Measurements from ENCODE around the gene KCNAB1.

The KCNAB1 gene

DNA sequence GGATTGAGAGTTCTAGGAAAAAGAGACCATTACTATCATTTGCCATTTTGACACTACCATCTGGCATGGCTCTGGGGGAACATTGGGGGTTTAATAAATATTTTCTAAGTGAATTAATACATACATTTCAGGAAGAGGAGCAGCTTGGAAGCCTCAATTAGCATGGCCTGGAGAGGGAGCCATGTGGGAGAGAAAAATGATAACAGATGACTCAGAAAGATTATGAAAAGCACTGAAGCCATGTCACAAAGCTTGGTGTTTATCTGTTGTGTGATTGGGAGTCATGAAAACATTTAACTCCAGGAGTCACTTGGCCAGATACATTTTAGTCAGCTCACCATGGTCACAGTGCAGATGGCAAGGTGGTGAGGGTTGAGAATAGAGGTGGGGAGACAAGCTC is 313.5 kb downstream of the KCNAB1 start:
- Histone ChIP-seq H3K9me3 (ENCODE audit: control insufficient read depth, low read length) (no peaks in the 10 kb centered on the region), H3K18ac (ENCODE audit: low read depth in 1 of 2, low read length in 2 of 2) (no peak overlapping the region), H3K9ac (ENCODE audit: low read length) (no peak overlapping the region), H2AK5ac (ENCODE audit: low read length, severe bottlenecking) (no peak overlapping the region), H4K8ac (ENCODE audit: low read length) (no peak overlapping the region), H2BK15ac (ENCODE audit: low read depth, poor library complexity, severe bottlenecking) (no peak overlapping the region), H3K4me1 (ENCODE audit: control insufficient read depth, insufficient read depth, low read depth, low read length) (no peaks in the 10 kb centered on the region), H3K27ac (ENCODE audit: low read length, poor library complexity, severe bottlenecking) (no peak overlapping the region), H2BK120ac (ENCODE audit: low read depth, low read length) (no peak overlapping the region), H3K14ac (ENCODE audit: low read length in 2 of 2) (no peak overlapping the region), H3K4me2 (ENCODE audit: low read length, poor library complexity, severe bottlenecking) (no peak overlapping the region), H2AFZ (ENCODE audit: low read depth, low read length) (no peak overlapping the region), H2BK5ac (ENCODE audit: low read depth, low read length, poor library complexity, severe bottlenecking) (no peak overlapping the region), H4K91ac (ENCODE audit: low read length) (no peak overlapping the region), H3K4me3 (ENCODE audit: insufficient read depth in 1 of 2, low read depth in 1 of 2, low read length in 2 of 2) (no peak overlapping the region), H3K79me1 (replicated peaks; ENCODE audit: low read length, poor library complexity, severe bottlenecking) (no peaks in the 10 kb centered on the region), H3K36me3 (ENCODE audit: control insufficient read depth in 1 of 2, insufficient read depth in 2 of 2, low read depth in 1 of 2, low read length in 2 of 2) (no peaks in the 10 kb centered on the region), H2BK12ac (ENCODE audit: low read length in 2 of 2) (no peak overlapping the region), H3K23ac (ENCODE audit: low read length in 2 of 2) (no peak overlapping the region), H3K27me3 (ENCODE audit: control insufficient read depth in 1 of 2, insufficient read depth in 1 of 2, low read length in 2 of 2) (peaks cover 0 to 8% of the 10 kb centered on the region in 2 experiments), H3K4ac (ENCODE audit: low read depth in 1 of 2, low read length in 2 of 2) (no peak overlapping the region)
- peak; percentile 45 for DNase-seq

DNA sequence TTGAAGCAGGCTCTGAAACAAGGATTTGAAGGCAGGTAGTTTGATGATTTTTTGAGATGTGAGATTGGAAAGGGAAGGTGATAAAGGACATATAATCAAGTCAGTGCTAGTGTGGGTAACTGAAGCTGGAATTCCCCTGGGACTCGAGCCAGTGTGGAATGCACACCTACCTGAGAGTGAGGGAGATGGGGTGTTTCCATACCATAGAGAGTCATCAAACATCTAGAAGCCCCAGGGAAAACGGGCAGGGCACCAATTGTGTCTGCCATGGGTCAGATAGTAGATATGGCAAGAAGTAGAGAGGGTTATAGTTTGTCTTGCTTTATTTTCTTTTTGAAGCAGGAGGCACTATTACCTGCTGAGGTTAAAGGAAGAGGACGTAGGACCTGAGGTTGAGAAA is 314.5 kb downstream of the KCNAB1 start:
- H3K36me3 ChIP-seq (ENCODE audit: control insufficient read depth in 1 of 2, insufficient read depth in 2 of 2, low read depth in 1 of 2, low read length in 2 of 2) = no peaks in the 10 kb centered on the region
- H3K18ac ChIP-seq (ENCODE audit: low read depth in 1 of 2, low read length in 2 of 2) = no peak overlapping the region
- H3K9ac ChIP-seq (ENCODE audit: low read length) = no peak overlapping the region
- H4K8ac ChIP-seq (ENCODE audit: low read length) = no peak overlapping the region
- H2AK5ac ChIP-seq (ENCODE audit: low read length, severe bottlenecking) = no peak overlapping the region
- no peaks in the 10 kb centered on the region for H3K9me3 ChIP-seq (ENCODE audit: control insufficient read depth, low read length)
- H2BK15ac ChIP-seq (ENCODE audit: low read depth, poor library complexity, severe bottlenecking) = no peak overlapping the region
- H2BK5ac ChIP-seq (ENCODE audit: low read depth, low read length, poor library complexity, severe bottlenecking) = no peak overlapping the region
- H4K91ac ChIP-seq (ENCODE audit: low read length) = no peak overlapping the region
- no peak overlapping the region for H3K4me3 ChIP-seq (ENCODE audit: insufficient read depth in 1 of 2, low read depth in 1 of 2, low read length in 2 of 2)
- WGBS = 60% methylated on average over 3 of the region's 3 CpGs
- no peak overlapping the region for H2BK120ac ChIP-seq (ENCODE audit: low read depth, low read length)
- no peak overlapping the region for H2AFZ ChIP-seq (ENCODE audit: low read depth, low read length)
- no peak for DNase-seq
- no peak overlapping the region for H3K4ac ChIP-seq (ENCODE audit: low read depth in 1 of 2, low read length in 2 of 2)
- no peak overlapping the region for H3K27ac ChIP-seq (ENCODE audit: low read length, poor library complexity, severe bottlenecking)
- no peak overlapping the region for H3K14ac ChIP-seq (ENCODE audit: low read length in 2 of 2)
- no peaks in the 10 kb centered on the region for H3K4me1 ChIP-seq (ENCODE audit: control insufficient read depth, insufficient read depth, low read depth, low read length)
- no peaks in the 10 kb centered on the region for H3K79me1 ChIP-seq (replicated peaks; ENCODE audit: low read length, poor library complexity, severe bottlenecking)
- H3K27me3 ChIP-seq (ENCODE audit: control insufficient read depth in 1 of 2, insufficient read depth in 1 of 2, low read length in 2 of 2) = peaks cover 0 to 8% of the 10 kb centered on the region in 2 experiments
- no peak overlapping the region for H3K4me2 ChIP-seq (ENCODE audit: low read length, poor library complexity, severe bottlenecking)
- H2BK12ac ChIP-seq (ENCODE audit: low read length in 2 of 2) = no peak overlapping the region
- no peak overlapping the region for H3K23ac ChIP-seq (ENCODE audit: low read length in 2 of 2)

DNA sequence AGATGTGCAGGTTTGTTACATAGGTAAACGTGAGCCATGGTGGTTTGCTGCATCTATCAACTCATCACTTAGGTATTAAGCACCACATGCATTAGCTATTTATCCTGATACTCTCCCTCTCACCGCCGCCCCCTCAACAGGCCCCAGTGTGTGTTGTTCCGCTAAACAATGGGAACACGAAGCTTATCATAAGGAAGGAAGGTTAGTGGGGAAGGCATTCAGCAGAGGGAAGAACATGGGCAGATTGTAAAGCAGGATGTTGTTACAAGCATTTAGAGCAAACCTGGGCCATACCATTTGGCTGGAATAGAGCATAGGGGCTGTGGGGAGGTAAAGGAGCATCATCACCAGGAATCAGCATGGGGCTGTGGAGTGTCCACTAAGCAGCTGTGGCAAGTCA is 322.7 kb downstream of the KCNAB1 start:
- H2BK15ac ChIP-seq (ENCODE audit: low read depth, poor library complexity, severe bottlenecking) = no peak overlapping the region

DNA sequence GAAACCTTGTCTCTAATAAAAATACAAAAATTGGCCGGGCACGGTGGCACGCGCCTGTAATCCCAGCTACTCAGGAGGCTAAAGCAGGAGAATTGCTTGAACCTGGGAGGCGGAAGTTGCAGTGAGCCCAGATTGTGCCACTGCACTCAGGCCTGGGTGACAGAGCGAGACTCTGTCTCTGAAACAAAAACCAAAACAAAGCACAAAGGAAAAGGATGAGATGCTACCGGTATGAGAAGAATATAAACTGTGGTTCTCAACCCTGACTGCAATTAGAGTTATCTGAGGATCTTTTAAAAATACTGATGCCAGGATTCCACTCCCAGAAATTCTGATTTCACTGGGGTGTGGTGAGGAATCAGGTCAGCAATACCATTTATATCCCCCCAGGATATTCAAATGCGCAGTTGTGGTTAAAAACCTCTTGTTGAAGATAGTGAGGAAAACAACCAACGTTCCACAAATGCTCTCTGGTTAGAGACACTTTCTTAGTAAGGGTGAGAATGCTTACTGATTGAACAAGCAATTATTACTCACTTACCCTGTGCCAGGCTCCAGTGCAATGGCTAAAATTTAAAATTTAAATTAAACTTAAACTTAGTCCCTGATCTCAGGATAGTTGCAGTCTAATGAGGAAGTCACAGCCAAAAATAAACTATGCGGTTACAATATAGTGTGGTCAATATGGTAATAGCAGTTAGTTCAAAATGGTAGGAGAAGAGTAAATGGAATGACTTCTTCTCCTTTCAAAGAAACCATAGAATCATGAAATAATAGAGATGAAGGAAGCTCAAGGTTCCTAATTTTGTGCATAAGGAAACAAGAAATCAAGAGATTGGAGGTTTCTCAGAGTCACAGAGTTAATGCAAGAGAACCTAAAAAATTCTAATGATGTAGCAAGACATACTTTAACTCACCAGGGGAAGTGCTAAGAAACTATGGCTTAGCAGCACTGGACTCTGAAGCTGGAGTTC is 325.0 kb downstream of the KCNAB1 start:
- H3K4me3 ChIP-seq (ENCODE audit: insufficient read depth in 1 of 2, low read depth in 1 of 2, low read length in 2 of 2) = no peak overlapping the region
- no peak overlapping the region for H2BK5ac ChIP-seq (ENCODE audit: low read depth, low read length, poor library complexity, severe bottlenecking)
- no peak overlapping the region for H2BK12ac ChIP-seq (ENCODE audit: low read length in 2 of 2)
- H3K14ac ChIP-seq (ENCODE audit: low read length in 2 of 2) = no peak overlapping the region
- no peak overlapping the region for H4K91ac ChIP-seq (ENCODE audit: low read length)
- over 99% methylated on average over 6 of the region's 10 CpGs for WGBS
- no peak overlapping the region for H2BK120ac ChIP-seq (ENCODE audit: low read depth, low read length)
- H3K36me3 ChIP-seq (ENCODE audit: control insufficient read depth in 1 of 2, insufficient read depth in 2 of 2, low read depth in 1 of 2, low read length in 2 of 2) = no peaks in the 10 kb centered on the region
- H3K9ac ChIP-seq (ENCODE audit: low read length) = no peak overlapping the region
- H3K23ac ChIP-seq (ENCODE audit: low read length in 2 of 2) = no peak overlapping the region
- no peak for DNase-seq
- H3K4me1 ChIP-seq (ENCODE audit: control insufficient read depth, insufficient read depth, low read depth, low read length) = no peaks in the 10 kb centered on the region
- H3K4me2 ChIP-seq (ENCODE audit: low read length, poor library complexity, severe bottlenecking) = no peak overlapping the region
- H3K27me3 ChIP-seq (ENCODE audit: control insufficient read depth in 1 of 2, insufficient read depth in 1 of 2, low read length in 2 of 2) = no peaks in the 10 kb centered on the region
- H2AFZ ChIP-seq (ENCODE audit: low read depth, low read length) = no peak overlapping the region
- H3K9me3 ChIP-seq (ENCODE audit: control insufficient read depth, low read length) = no peaks in the 10 kb centered on the region
- H3K4ac ChIP-seq (ENCODE audit: low read depth in 1 of 2, low read length in 2 of 2) = no peak overlapping the region
- H3K79me1 ChIP-seq (replicated peaks; ENCODE audit: low read length, poor library complexity, severe bottlenecking) = no peaks in the 10 kb centered on the region
- H3K18ac ChIP-seq (ENCODE audit: low read depth in 1 of 2, low read length in 2 of 2) = no peak overlapping the region
- H2BK15ac ChIP-seq (ENCODE audit: low read depth, poor library complexity, severe bottlenecking) = no peak overlapping the region
- no peak overlapping the region for H3K27ac ChIP-seq (ENCODE audit: low read length, poor library complexity, severe bottlenecking)
- no peak overlapping the region for H4K8ac ChIP-seq (ENCODE audit: low read length)
- H2AK5ac ChIP-seq (ENCODE audit: low read length, severe bottlenecking) = no peak overlapping the region

More for the DNA sequence above, 322.7 kb downstream of the KCNAB1 start:
- no peaks in the 10 kb centered on the region for H3K79me1 ChIP-seq (replicated peaks; ENCODE audit: low read length, poor library complexity, severe bottlenecking)
- H3K4me3 ChIP-seq (ENCODE audit: insufficient read depth in 1 of 2, low read depth in 1 of 2, low read length in 2 of 2) = no peak overlapping the region
- H3K9ac ChIP-seq (ENCODE audit: low read length) = no peak overlapping the region
- H3K4ac ChIP-seq (ENCODE audit: low read depth in 1 of 2, low read length in 2 of 2) = no peak overlapping the region
- no peak overlapping the region for H3K4me2 ChIP-seq (ENCODE audit: low read length, poor library complexity, severe bottlenecking)
- no peaks in the 10 kb centered on the region for H3K36me3 ChIP-seq (ENCODE audit: control insufficient read depth in 1 of 2, insufficient read depth in 2 of 2, low read depth in 1 of 2, low read length in 2 of 2)
- 87% methylated on average over 4 of the region's 5 CpGs for WGBS
- no peaks in the 10 kb centered on the region for H3K9me3 ChIP-seq (ENCODE audit: control insufficient read depth, low read length)
- H2BK5ac ChIP-seq (ENCODE audit: low read depth, low read length, poor library complexity, severe bottlenecking) = no peak overlapping the region
- no peaks in the 10 kb centered on the region for H3K4me1 ChIP-seq (ENCODE audit: control insufficient read depth, insufficient read depth, low read depth, low read length)
- H4K91ac ChIP-seq (ENCODE audit: low read length) = no peak overlapping the region
- H3K27me3 ChIP-seq (ENCODE audit: control insufficient read depth in 1 of 2, insufficient read depth in 1 of 2, low read length in 2 of 2) = no peaks in the 10 kb centered on the region
- H2BK12ac ChIP-seq (ENCODE audit: low read length in 2 of 2) = no peak overlapping the region
- no peak overlapping the region for H3K27ac ChIP-seq (ENCODE audit: low read length, poor library complexity, severe bottlenecking)
- H4K8ac ChIP-seq (ENCODE audit: low read length) = no peak overlapping the region
- H2BK120ac ChIP-seq (ENCODE audit: low read depth, low read length) = no peak overlapping the region
- H3K23ac ChIP-seq (ENCODE audit: low read length in 2 of 2) = no peak overlapping the region
- H2AFZ ChIP-seq (ENCODE audit: low read depth, low read length) = no peak overlapping the region
- H3K18ac ChIP-seq (ENCODE audit: low read depth in 1 of 2, low read length in 2 of 2) = no peak overlapping the region
- H3K14ac ChIP-seq (ENCODE audit: low read length in 2 of 2) = no peak overlapping the region
- DNase-seq = no peak
- no peak overlapping the region for H2AK5ac ChIP-seq (ENCODE audit: low read length, severe bottlenecking)
